SU-DHL-6 (cell line): ENCODE results near the gene ZCCHC24.

Experiments
- H2AFZ ChIP-seq: fragments of 200-600 bp; sonication (generic); 2 replicates; pipeline ENCODE4 v1.6.1; 2014; ENCODE audit warnings: low read depth, mild to moderate bottlenecking, moderate library complexity, mixed read lengths, antibody characterized with exemption, low read length; ENCODE audit not compliant: severe bottlenecking
- H3F3A ChIP-seq: fragments of 200-600 bp; shearing (Covaris generic); 2 replicates; pipeline ENCODE4 v1.6.0; 2016; ENCODE audit warnings: antibody characterized with exemption, mild to moderate bottlenecking; ENCODE audit not compliant: insufficient read depth
- H3K27ac ChIP-seq: fragments of 200-600 bp; sonication (generic); 2 replicates; pipeline ENCODE4 v1.5.1; 2016; ENCODE audit warnings: low read depth, mild to moderate bottlenecking, low read length, moderate library complexity, mixed read lengths
- H3K27me3 ChIP-seq: fragments of 200-600 bp; sonication (generic), shearing (Covaris generic); 2 replicates; pipeline ENCODE4 v1.6.0; 2014; ENCODE audit warnings: mild to moderate bottlenecking, low read length
- H3K36me3 ChIP-seq: fragments of 200-600 bp; sonication (generic); 2 replicates; pipeline ENCODE4 v1.6.1; 2014; ENCODE audit warnings: mild to moderate bottlenecking, low read length, mixed read lengths
- H3K4me2 ChIP-seq: fragments of 300-600, 200-600 bp; shearing (Covaris generic), sonication (generic); 2 replicates; pipeline ENCODE4 v1.6.0; 2014; ENCODE audit warnings: low read length, low read depth, mild to moderate bottlenecking; ENCODE audit not compliant: poor library complexity, severe bottlenecking
- H3K4me3 ChIP-seq: fragments of 200-600 bp; sonication (generic); 2 replicates; pipeline ENCODE4 v1.5.1; 2014; ENCODE audit warnings: antibody characterized with exemption, low read length, mild to moderate bottlenecking, mixed read lengths; ENCODE audit not compliant: insufficient read depth, poor library complexity, severe bottlenecking
- H3K79me2 ChIP-seq: fragments of 200-600 bp; sonication (generic); 2 replicates; pipeline ENCODE4 v1.6.1; 2014; ENCODE audit warnings: mild to moderate bottlenecking, low read length, moderate library complexity; ENCODE audit not compliant: insufficient read depth
- H3K9ac ChIP-seq: fragments of 200-600 bp; sonication (generic); 2 replicates; pipeline ENCODE4 v1.7.0; 2014; ENCODE audit warnings: mild to moderate bottlenecking, low read length
- H3K9me2 ChIP-seq: fragments of 200-600 bp; sonication (generic); replicated peaks from 2 replicates; pipeline ENCODE4 v1.6.1; 2014; ENCODE audit warnings: low read length; ENCODE audit not compliant: insufficient read depth
- H3K9me3 ChIP-seq: fragments of 200-600 bp; sonication (generic); 2 replicates; pipeline ENCODE4 v1.6.1; 2014; ENCODE audit warnings: low read length, mixed read lengths; ENCODE audit not compliant: insufficient read depth
- H4K20me1 ChIP-seq: fragments of 200-600 bp; sonication (generic); 2 replicates; pipeline ENCODE4 v1.6.1; 2014; ENCODE audit warnings: low read depth, mild to moderate bottlenecking, antibody characterized with exemption, low read length, moderate library complexity, mixed read lengths
- EZH2phosphoT487 ChIP-seq: fragments of 200-600 bp; sonication (generic), shearing (Covaris generic); conservative IDR thresholded peaks from 2 replicates; pipeline ENCODE4 v1.6.1; 2018; ENCODE audit warnings: mild to moderate bottlenecking, antibody characterized with exemption, low read length, moderate library complexity, mixed read lengths
- TF ChIP-seq, protein P1 (sequence below): fragments of 200-600 bp; sonication (generic); IDR thresholded peaks from one replicate; pipeline ENCODE4 v1.5.1; 2017; ENCODE audit warnings: antibody characterized with exemption, mild to moderate bottlenecking, low read length, moderate library complexity; ENCODE audit not compliant: insufficient read depth, poor library complexity, severe bottlenecking

Gene ZCCHC24

DNA sequence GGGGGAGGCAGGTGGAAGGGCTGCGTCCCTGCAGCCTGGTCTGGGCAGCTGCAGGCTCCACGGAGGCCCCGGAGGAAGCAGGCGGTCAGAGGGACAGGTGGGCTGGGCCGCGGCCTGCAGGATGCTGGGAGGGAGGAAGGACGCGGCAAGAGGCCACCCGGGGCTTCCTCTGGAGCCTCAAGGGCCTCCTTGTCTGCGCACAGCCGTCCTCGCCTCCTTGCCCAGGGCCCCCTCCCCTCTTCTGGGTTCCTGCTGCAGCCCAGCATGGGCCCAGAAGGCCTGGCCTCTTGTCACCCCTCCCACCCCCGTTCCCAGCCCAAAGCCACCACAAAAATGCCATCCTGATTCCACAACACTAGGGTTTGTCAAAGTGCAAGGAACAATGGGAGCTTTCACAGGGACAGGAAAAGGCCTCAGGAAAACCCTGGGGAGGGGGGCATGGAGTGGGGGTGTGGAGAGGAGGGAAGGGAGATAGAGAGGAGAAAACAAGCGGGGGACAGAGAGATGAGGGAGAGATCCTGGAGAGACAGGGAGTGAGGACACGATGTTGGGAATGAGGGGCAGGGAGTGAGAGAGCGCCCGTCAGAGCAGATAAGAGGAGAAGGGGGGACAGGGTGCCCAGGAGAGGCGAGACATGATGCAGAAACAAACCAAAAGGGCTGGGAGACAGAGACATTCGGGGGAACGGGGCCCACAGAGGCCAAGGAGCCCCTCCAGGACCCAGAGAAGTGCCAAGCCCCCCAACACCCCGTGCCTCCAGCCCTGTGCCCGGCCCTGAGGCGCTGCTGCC is 41.8 kb downstream of the ZCCHC24 start:
- no peak overlapping the region for H3K27ac ChIP-seq

DNA sequence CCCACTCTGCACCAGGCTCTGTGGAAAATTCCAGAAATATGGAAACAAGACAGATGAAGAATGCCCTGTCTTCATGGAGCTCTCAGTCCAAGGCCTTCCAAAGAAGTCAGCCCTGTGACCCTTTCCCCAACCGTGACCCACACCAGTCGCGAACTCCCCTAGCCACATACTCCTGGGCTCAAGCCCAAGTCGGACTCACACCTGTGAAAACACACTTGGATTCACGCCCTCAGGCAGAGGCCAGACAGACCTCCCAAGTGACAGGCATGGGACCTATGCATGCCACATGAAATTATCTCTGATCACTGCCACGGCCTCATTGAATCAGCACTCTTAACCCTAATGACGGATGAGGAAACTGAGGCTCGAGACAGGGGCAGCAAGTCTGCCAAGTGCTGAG is 42.5 kb downstream of the ZCCHC24 start:
- TF ChIP-seq EZH2phosphoT487 = no peak
- TF ChIP-seq, protein P1, sequence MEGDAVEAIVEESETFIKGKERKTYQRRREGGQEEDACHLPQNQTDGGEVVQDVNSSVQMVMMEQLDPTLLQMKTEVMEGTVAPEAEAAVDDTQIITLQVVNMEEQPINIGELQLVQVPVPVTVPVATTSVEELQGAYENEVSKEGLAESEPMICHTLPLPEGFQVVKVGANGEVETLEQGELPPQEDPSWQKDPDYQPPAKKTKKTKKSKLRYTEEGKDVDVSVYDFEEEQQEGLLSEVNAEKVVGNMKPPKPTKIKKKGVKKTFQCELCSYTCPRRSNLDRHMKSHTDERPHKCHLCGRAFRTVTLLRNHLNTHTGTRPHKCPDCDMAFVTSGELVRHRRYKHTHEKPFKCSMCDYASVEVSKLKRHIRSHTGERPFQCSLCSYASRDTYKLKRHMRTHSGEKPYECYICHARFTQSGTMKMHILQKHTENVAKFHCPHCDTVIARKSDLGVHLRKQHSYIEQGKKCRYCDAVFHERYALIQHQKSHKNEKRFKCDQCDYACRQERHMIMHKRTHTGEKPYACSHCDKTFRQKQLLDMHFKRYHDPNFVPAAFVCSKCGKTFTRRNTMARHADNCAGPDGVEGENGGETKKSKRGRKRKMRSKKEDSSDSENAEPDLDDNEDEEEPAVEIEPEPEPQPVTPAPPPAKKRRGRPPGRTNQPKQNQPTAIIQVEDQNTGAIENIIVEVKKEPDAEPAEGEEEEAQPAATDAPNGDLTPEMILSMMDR = no peak
- Histone ChIP-seq H3K9me2 (no peaks in the 10 kb centered on the region), H3K36me3 (no peaks in the 10 kb centered on the region), H4K20me1 (no peaks in the 10 kb centered on the region), H2AFZ (no peak overlapping the region), H3K79me2 (no peaks in the 10 kb centered on the region), H3K27ac (no peak overlapping the region), H3K9me3 (no peaks in the 10 kb centered on the region), H3K4me2 (no peak overlapping the region), H3K4me3 (no peak overlapping the region), H3K27me3 (no peaks in the 10 kb centered on the region), H3F3A (no peaks in the 10 kb centered on the region), H3K9ac (no peak overlapping the region)

More for the DNA sequence above, 41.8 kb downstream of the ZCCHC24 start:
- Histone ChIP-seq H3K4me2 (no peak overlapping the region), H4K20me1 (no peaks in the 10 kb centered on the region), H3K9me3 (no peaks in the 10 kb centered on the region), H3K9ac (no peak overlapping the region), H3K36me3 (no peaks in the 10 kb centered on the region), H3K27me3 (no peaks in the 10 kb centered on the region), H3K9me2 (no peaks in the 10 kb centered on the region), H3K4me3 (no peak overlapping the region), H2AFZ (no peak overlapping the region), H3K79me2 (no peaks in the 10 kb centered on the region), H3F3A (no peaks in the 10 kb centered on the region)
- TF ChIP-seq, protein P1 = no peak
- no peak for TF ChIP-seq EZH2phosphoT487

DNA sequence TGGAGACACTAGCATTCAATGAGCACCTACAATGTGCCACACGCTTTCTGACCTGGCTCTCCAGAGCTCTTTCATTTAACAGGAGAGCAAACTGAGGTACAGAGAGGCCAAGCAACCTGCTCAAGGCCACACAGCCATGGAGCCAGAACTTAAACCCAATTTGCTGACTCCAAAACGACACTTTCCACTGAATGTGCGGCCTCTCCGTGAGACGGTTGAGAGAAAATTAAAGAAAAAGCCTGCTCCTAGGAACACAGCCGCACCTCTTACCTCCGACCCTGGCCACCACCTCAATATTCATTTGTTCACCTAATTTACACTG is 42.8 kb downstream of the ZCCHC24 start:
- Histone ChIP-seq H2AFZ (no peak overlapping the region), H3K36me3 (no peaks in the 10 kb centered on the region), H3F3A (no peaks in the 10 kb centered on the region), H3K9ac (no peak overlapping the region), H3K4me2 (no peak overlapping the region), H4K20me1 (no peaks in the 10 kb centered on the region), H3K9me3 (no peaks in the 10 kb centered on the region), H3K9me2 (no peaks in the 10 kb centered on the region), H3K27ac (no peak overlapping the region), H3K27me3 (no peaks in the 10 kb centered on the region), H3K4me3 (no peak overlapping the region), H3K79me2 (no peaks in the 10 kb centered on the region)
- TF ChIP-seq, protein P1 = no peak
- TF ChIP-seq EZH2phosphoT487 = no peak
